Loucy (cell line): ENCODE results near the gene RAB6B.

Experiments
- CTCF ChIP-seq: fragments of 200-600 bp; sonication (generic); conservative IDR thresholded peaks from 2 replicates; pipeline ENCODE4 v1.5.1; 2014; ENCODE audit warnings: mild to moderate bottlenecking, antibody characterized with exemption, low read length
- EZH2phosphoT487 ChIP-seq: fragments of 200-600 bp; IDR thresholded peaks from 2 replicates; pipeline ENCODE4 v1.6.1; 2018; ENCODE audit warnings: antibody characterized with exemption, mild to moderate bottlenecking, moderate library complexity, borderline replicate concordance

- TF ChIP-seq EZH2phosphoT487 (no peak), CTCF (no peak)
These were observed 13.5 kb downstream of the RAB6B start for GRCh38 chr3:133881939-133882825.
